H9 (cell line): ENCODE measurements around the gene ANKUB1. TPM values are rescaled to one million over a fixed set of nuclear protein-coding genes. Genes with fewer than 3 reads are reported as not detected.

ENCODE experiments used
- DNase-seq: peaks from one replicate; pipeline ENCODE4 v3.0.0-alpha.2; 2017
- H2AFZ ChIP-seq: one replicate; pipeline ENCODE4 v1.6.1; 2013; ENCODE audit warnings: mild to moderate bottlenecking, low read length, control low read depth, moderate library complexity
- H2AK5ac ChIP-seq: 2 replicates; pipeline ENCODE4 v1.6.1; 2013; ENCODE audit warnings: low read length, control low read depth, mixed read lengths; ENCODE audit not compliant: insufficient read length
- H2BK120ac ChIP-seq: one replicate; pipeline ENCODE4 v1.6.1; 2013; ENCODE audit warnings: low read depth, mild to moderate bottlenecking, low read length, control low read depth, inconsistent platforms; ENCODE audit not compliant: poor library complexity, severe bottlenecking
- H2BK12ac ChIP-seq: 2 replicates; pipeline ENCODE4 v1.6.1; 2013; ENCODE audit warnings: low read length, control low read depth, mixed read lengths, low read depth; ENCODE audit not compliant: insufficient read length
- H2BK15ac ChIP-seq: 2 replicates; pipeline ENCODE4 v1.6.1; 2013; ENCODE audit warnings: low read depth, low read length, control low read depth
- H2BK20ac ChIP-seq: one replicate; pipeline ENCODE4 v1.6.1; 2013; ENCODE audit warnings: low read depth, mild to moderate bottlenecking, low read length, control low read depth, inconsistent platforms; ENCODE audit not compliant: poor library complexity, severe bottlenecking
- H2BK5ac ChIP-seq: 2 replicates; pipeline ENCODE4 v1.6.1; 2013; ENCODE audit warnings: low read length, control low read depth, mixed read lengths; ENCODE audit not compliant: insufficient read length
- H3K14ac ChIP-seq: 2 replicates; pipeline ENCODE4 v1.6.1; 2013; ENCODE audit warnings: low read length, control low read depth; ENCODE audit not compliant: insufficient read depth
- H3K18ac ChIP-seq: 2 replicates; pipeline ENCODE4 v1.6.1; 2013; ENCODE audit warnings: low read depth, mild to moderate bottlenecking, mixed read lengths, low read length, control low read depth; ENCODE audit not compliant: insufficient read length
- H3K23ac ChIP-seq: 2 replicates; pipeline ENCODE4 v1.6.1; 2013; ENCODE audit warnings: low read length, control low read depth, mixed read lengths, low read depth; ENCODE audit not compliant: insufficient read length
- H3K23me2 ChIP-seq: 2 replicates; pipeline ENCODE4 v1.6.1; 2013; ENCODE audit warnings: low read depth, mild to moderate bottlenecking, mixed read lengths, low read length, control low read depth; ENCODE audit not compliant: insufficient read length, poor library complexity, severe bottlenecking
- H3K27ac ChIP-seq: 2 replicates; pipeline ENCODE4 v1.5.1; 2013; ENCODE audit warnings: low read length, control low read depth, mixed read lengths, low read depth; ENCODE audit not compliant: insufficient read length
- H3K27me3 ChIP-seq: 2 replicates; pipeline ENCODE4 v1.6.1; 2013; ENCODE audit warnings: low read length, control low read depth, inconsistent platforms; ENCODE audit not compliant: insufficient read depth
- H3K4ac ChIP-seq: 2 replicates; pipeline ENCODE4 v1.6.1; 2013; ENCODE audit warnings: low read depth, mild to moderate bottlenecking, control low read depth, inconsistent platforms, low read length, moderate library complexity
- H3K4me1 ChIP-seq: 2 replicates; pipeline ENCODE4 v1.6.1; 2013; ENCODE audit warnings: low read length, control low read depth, inconsistent platforms; ENCODE audit not compliant: insufficient read depth
- H3K4me2 ChIP-seq: 2 replicates; pipeline ENCODE4 v1.6.1; 2013; ENCODE audit warnings: low read length, control low read depth, mixed read lengths; ENCODE audit not compliant: insufficient read length, insufficient read depth
- H3K56ac ChIP-seq: 2 replicates; pipeline ENCODE4 v1.6.1; 2013; ENCODE audit warnings: low read depth, mild to moderate bottlenecking, mixed read lengths, low read length, control low read depth; ENCODE audit not compliant: insufficient read length
- H3K79me1 ChIP-seq: 2 replicates; pipeline ENCODE4 v1.6.1; 2013; ENCODE audit warnings: low read depth, mild to moderate bottlenecking, moderate library complexity, low read length, control low read depth, inconsistent platforms; ENCODE audit not compliant: insufficient read depth, poor library complexity, severe bottlenecking
- H3K79me2 ChIP-seq: 2 replicates; pipeline ENCODE4 v1.6.1; 2013; ENCODE audit warnings: low read length, control low read depth, inconsistent platforms; ENCODE audit not compliant: insufficient read depth
- H3K9ac ChIP-seq: 2 replicates; pipeline ENCODE4 v1.6.1; 2013; ENCODE audit warnings: low read length, control low read depth, mixed read lengths; ENCODE audit not compliant: insufficient read length; ENCODE audit errors: extremely low read depth
- H3K9me3 ChIP-seq: one replicate; pipeline ENCODE4 v1.6.1; 2013; ENCODE audit warnings: low read depth, low read length, inconsistent platforms; ENCODE audit not compliant: control insufficient read depth
- H3T11ph ChIP-seq: one replicate; pipeline ENCODE4 v1.6.1; 2013; ENCODE audit warnings: mild to moderate bottlenecking, low read length, control low read depth, inconsistent platforms
- H4K20me1 ChIP-seq: one replicate; pipeline ENCODE4 v1.6.1; 2013; ENCODE audit not compliant: control insufficient read depth, insufficient read length, insufficient read depth
- H4K5ac ChIP-seq: 2 replicates; pipeline ENCODE4 v1.6.1; 2013; ENCODE audit warnings: low read depth, mild to moderate bottlenecking, mixed read lengths, low read length, control low read depth; ENCODE audit not compliant: insufficient read length
- H4K8ac ChIP-seq: replicated peaks from 2 replicates; pipeline ENCODE4 v1.6.1; 2013; ENCODE audit warnings: low read length, control low read depth, mixed read lengths, low read depth; ENCODE audit not compliant: insufficient read length
- H4K91ac ChIP-seq: 2 replicates; pipeline ENCODE4 v1.6.1; 2013; ENCODE audit warnings: low read depth, mild to moderate bottlenecking, moderate library complexity, mixed read lengths, low read length, control low read depth; ENCODE audit not compliant: insufficient read length
- H3K27ac Mint-ChIP-seq, 3 experiments: 2 replicates in 2 of 3; 3 replicates in 1 of 3; pipeline ENCODE4 v1.8.0; 2020 to 2021; ENCODE audit warnings: mixed read lengths in 3 of 3, mild to moderate bottlenecking in 1 of 3, moderate library complexity in 1 of 3
- H3K27me3 Mint-ChIP-seq: 2 replicates; pipeline ENCODE4 v1.8.0; 2021; ENCODE audit warnings: low read depth, mild to moderate bottlenecking, moderate library complexity, mixed read lengths
- H3K36me3 Mint-ChIP-seq, 3 experiments: 2 replicates in 2 of 3; 3 replicates in 1 of 3; pipeline ENCODE4 v1.8.0; 2020 to 2021; ENCODE audit warnings: low read depth in 3 of 3, mixed read lengths in 3 of 3; ENCODE audit not compliant: insufficient read depth in 1 of 3
- H3K4me1 Mint-ChIP-seq, 2 experiments: 2 replicates each; pipeline ENCODE4 v1.8.0; 2020; ENCODE audit warnings: mixed read lengths in 2 of 2
- H3K4me3 Mint-ChIP-seq, 2 experiments: 2 replicates in 1 of 2; 3 replicates in 1 of 2; pipeline ENCODE4 v1.8.0; 2020 to 2021; ENCODE audit warnings: mild to moderate bottlenecking in 2 of 2, mixed read lengths in 2 of 2, moderate library complexity in 1 of 2
- H3K9me3 Mint-ChIP-seq, 2 experiments: 2 replicates in 1 of 2; 3 replicates in 1 of 2; pipeline ENCODE4 v1.8.0; 2020; ENCODE audit warnings: mild to moderate bottlenecking in 2 of 2, mixed read lengths in 2 of 2, moderate library complexity in 1 of 2
- CTCF ChIP-seq: fragments of 200-600 bp; sonication (generic); conservative IDR thresholded peaks from 3 replicates; pipeline ENCODE4 v1.8.0; 2021; ENCODE audit warnings: antibody characterized with exemption, mild to moderate bottlenecking
- WGBS: extraction: QIAGEN DNeasy Blood & Tissue Kit; methylation state at CpG from one replicate; pipeline ENCODE4 v1.1.7; 2013; ENCODE audit warnings: missing lambda C conversion rate, low lambda C conversion rate, mixed read lengths; ENCODE audit not compliant: insufficient read length; ENCODE audit errors: extremely low coverage; 5-methylcytosine and 5-hydroxymethylcytosine counted together
- total RNA-seq: library from RNA; stranded (reverse); gene quantifications from 2 replicates; pipeline ENCODE4 v1.2.1, GENCODE V29; 2021

ANKUB1 gene
- total RNA-seq, 1 experiment from 2014 or later: not detected

GRCh38 chr3:149738876-149739275 is 53.5 kb downstream of the ANKUB1 start:
- no peak overlapping the region for H3K4me3 Mint-ChIP-seq
- Histone ChIP-seq H4K20me1 (no peaks in the 10 kb centered on the region), H3K9me3 (no peaks in the 10 kb centered on the region), H3K27ac (no peak overlapping the region), H3K4me2 (no peak overlapping the region), H2AK5ac (no peak overlapping the region), H3K79me2 (no peaks in the 10 kb centered on the region), H3K18ac (no peak overlapping the region), H3K4ac (no peak overlapping the region), H2AFZ (no peak overlapping the region), H3K4me1 (no peaks in the 10 kb centered on the region), H4K8ac (no peak overlapping the region), H4K5ac (no peak overlapping the region), H3K79me1 (no peaks in the 10 kb centered on the region), H3K23ac (no peak overlapping the region), H3T11ph (no peak overlapping the region), H2BK12ac (no peak overlapping the region), H3K27me3 (no peaks in the 10 kb centered on the region), H2BK20ac (no peak overlapping the region), H3K14ac (no peak overlapping the region), H3K56ac (no peak overlapping the region), H3K23me2 (no peaks in the 10 kb centered on the region), H4K91ac (no peak overlapping the region), H3K9ac (no peak overlapping the region), H2BK15ac (no peak overlapping the region), H2BK120ac (no peak overlapping the region), H2BK5ac (no peak overlapping the region)
- no peaks in the 10 kb centered on the region for H3K27me3 Mint-ChIP-seq
- peak overlapping the region in 1 of 3 experiments; percentile 34; a peak in 1 of 7 replicates for H3K27ac Mint-ChIP-seq
- peaks cover 3 to 4% of the 10 kb centered on the region in 2 experiments; a peak in 1 of 4 replicates for H3K4me1 Mint-ChIP-seq
- H3K9me3 Mint-ChIP-seq: no peaks in the 10 kb centered on the region
- WGBS: no CpG with 5 or more reads among the region's 2 CpGs
- no peak for TF ChIP-seq CTCF
- H3K36me3 Mint-ChIP-seq: peaks cover 0 to 22% (median 10%) of the 10 kb centered on the region in 3 experiments; a peak in 5 of 7 replicates
- no peak for DNase-seq
